Measurements from ENCODE around the gene LZTS2. TPM values are rescaled to one million over a fixed set of nuclear protein-coding genes. Genes with fewer than 3 reads are reported as not detected.

Gene LZTS2
- total and polyA plus RNA-seq, 10 of the 15 experiments (the other 5 are each of a cell fraction or from before 2014, with no cell fraction given) = 0.08 to 13.4 (median 7.2) TPM

DNA sequence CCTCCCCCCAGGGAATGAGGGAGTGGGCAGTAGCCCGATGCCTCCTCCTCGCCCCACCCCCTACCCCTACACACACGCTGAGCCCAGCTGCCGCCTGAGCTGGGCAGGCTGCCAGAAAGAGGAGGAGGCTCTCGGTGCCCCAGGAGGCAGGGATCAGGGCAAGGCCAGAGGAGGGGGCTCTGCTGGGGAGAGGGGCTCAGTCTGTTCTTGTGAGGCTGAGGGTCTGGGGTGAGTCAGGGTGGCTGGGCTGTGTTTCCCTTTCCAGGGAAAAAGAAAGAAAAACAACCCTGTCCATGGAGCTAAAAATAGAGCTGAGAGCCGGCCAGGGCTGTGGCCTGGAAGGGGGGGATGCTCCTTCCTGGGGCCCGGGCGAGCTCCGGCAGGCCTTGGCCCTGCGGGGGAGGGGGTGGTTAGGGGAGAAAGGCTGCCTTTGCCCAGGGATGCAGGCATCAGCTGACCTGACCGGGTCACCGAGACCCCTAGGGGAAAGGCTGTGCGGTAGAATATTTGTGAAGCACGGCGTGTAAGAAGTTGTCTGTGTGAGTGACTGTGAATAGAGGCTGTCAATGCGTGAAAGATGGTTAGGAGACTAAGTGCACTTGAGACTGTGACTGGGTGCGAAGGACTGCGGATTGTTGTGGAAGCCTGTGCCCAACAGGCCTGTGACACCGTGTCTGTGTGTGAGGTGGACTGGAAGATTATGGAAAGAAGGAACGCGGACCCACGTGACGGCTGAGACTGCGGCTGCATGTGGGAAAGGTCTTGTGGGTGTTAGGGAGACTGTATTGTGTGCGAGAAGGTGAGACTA is 1.2 kb upstream of the LZTS2 start (continued):
- TF ChIP-seq CTCF (IDR thresholded peaks at IDR 0.05 in 2 of 3, conservative IDR thresholded peaks at IDR 0.05 in 1 of 3; ENCODE audit: control insufficient read depth in 2 of 3, extremely low read depth in 1 of 3, insufficient read depth in 1 of 3, low read depth in 3 of 3, low read length in 3 of 3) (no peak), SIN3A (IDR thresholded peaks at IDR 0.05; ENCODE audit: low read depth, low read length) (no peak), MTA3 (IDR thresholded peaks at IDR 0.05; ENCODE audit: borderline replicate concordance, low read length) (no peak), SREBF2 (IDR thresholded peaks at IDR 0.05; ENCODE audit: low read length) (no peak), EP300 (IDR thresholded peaks at IDR 0.05; ENCODE audit: borderline replicate concordance in 1 of 2, control insufficient read depth in 1 of 2, low read depth in 2 of 2, low read length in 2 of 2) (no peak), ELK1 (IDR thresholded peaks at IDR 0.05; ENCODE audit: low read depth, low read length) (no peak), CREM (IDR thresholded peaks at IDR 0.05; ENCODE audit: low read depth) (no peak), IKZF2 (IDR thresholded peaks at IDR 0.05) (peak; percentile 8 to 12; a peak in 2 of 4 replicates), FOXK2 (IDR thresholded peaks at IDR 0.05) (no peak), MYB (IDR thresholded peaks at IDR 0.05; ENCODE audit: borderline replicate concordance, low read depth, low read length) (no peak), BRCA1 (IDR thresholded peaks at IDR 0.05; ENCODE audit: low read depth, low read length) (no peak), ZSCAN29 (IDR thresholded peaks at IDR 0.05) (no peak), FOXM1 (IDR thresholded peaks at IDR 0.05; ENCODE audit: low read depth, low read length) (no peak; the same call in 1 of the 2 replicates), ZBTB11 (CRISPR knock-in tag; IDR thresholded peaks at IDR 0.05) (no peak), PML (IDR thresholded peaks at IDR 0.05; ENCODE audit: low read length) (no peak), GABPA (IDR thresholded peaks at IDR 0.05; ENCODE audit: low read depth) (no peak)
- TF ChIP-seq, protein P1, sequence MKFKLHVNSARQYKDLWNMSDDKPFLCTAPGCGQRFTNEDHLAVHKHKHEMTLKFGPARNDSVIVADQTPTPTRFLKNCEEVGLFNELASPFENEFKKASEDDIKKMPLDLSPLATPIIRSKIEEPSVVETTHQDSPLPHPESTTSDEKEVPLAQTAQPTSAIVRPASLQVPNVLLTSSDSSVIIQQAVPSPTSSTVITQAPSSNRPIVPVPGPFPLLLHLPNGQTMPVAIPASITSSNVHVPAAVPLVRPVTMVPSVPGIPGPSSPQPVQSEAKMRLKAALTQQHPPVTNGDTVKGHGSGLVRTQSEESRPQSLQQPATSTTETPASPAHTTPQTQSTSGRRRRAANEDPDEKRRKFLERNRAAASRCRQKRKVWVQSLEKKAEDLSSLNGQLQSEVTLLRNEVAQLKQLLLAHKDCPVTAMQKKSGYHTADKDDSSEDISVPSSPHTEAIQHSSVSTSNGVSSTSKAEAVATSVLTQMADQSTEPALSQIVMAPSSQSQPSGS (IDR thresholded peaks at IDR 0.05; ENCODE audit: low read length) = no peak
- TF ChIP-seq, protein P2, sequence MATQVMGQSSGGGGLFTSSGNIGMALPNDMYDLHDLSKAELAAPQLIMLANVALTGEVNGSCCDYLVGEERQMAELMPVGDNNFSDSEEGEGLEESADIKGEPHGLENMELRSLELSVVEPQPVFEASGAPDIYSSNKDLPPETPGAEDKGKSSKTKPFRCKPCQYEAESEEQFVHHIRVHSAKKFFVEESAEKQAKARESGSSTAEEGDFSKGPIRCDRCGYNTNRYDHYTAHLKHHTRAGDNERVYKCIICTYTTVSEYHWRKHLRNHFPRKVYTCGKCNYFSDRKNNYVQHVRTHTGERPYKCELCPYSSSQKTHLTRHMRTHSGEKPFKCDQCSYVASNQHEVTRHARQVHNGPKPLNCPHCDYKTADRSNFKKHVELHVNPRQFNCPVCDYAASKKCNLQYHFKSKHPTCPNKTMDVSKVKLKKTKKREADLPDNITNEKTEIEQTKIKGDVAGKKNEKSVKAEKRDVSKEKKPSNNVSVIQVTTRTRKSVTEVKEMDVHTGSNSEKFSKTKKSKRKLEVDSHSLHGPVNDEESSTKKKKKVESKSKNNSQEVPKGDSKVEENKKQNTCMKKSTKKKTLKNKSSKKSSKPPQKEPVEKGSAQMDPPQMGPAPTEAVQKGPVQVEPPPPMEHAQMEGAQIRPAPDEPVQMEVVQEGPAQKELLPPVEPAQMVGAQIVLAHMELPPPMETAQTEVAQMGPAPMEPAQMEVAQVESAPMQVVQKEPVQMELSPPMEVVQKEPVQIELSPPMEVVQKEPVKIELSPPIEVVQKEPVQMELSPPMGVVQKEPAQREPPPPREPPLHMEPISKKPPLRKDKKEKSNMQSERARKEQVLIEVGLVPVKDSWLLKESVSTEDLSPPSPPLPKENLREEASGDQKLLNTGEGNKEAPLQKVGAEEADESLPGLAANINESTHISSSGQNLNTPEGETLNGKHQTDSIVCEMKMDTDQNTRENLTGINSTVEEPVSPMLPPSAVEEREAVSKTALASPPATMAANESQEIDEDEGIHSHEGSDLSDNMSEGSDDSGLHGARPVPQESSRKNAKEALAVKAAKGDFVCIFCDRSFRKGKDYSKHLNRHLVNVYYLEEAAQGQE (IDR thresholded peaks at IDR 0.05; ENCODE audit: low read depth, low read length) = no peak
